Measurements from ENCODE around the gene THSD7B.

GRCh38 chr2:137511526-137511925, 746.2 kb downstream of the THSD7B start:
- TF ChIP-seq NFIC (IDR thresholded peaks at IDR 0.05) (no peak), TAF1 (IDR thresholded peaks at IDR 0.05; ENCODE audit: low read depth) (no peak), RAD21 (IDR thresholded peaks at IDR 0.05; ENCODE audit: low read depth) (no peak), TCF12 (IDR thresholded peaks at IDR 0.05; ENCODE audit: low read depth) (no peak), EGR1 (IDR thresholded peaks at IDR 0.05) (no peak), EP300 (IDR thresholded peaks at IDR 0.05; ENCODE audit: borderline replicate concordance) (no peak), CEBPB (IDR thresholded peaks at IDR 0.05) (no peak), REST (IDR thresholded peaks at IDR 0.05; ENCODE audit: low read depth) (no peak), FOXM1 (IDR thresholded peaks at IDR 0.05; ENCODE audit: borderline replicate concordance, low read depth) (no peak), YY1 (IDR thresholded peaks at IDR 0.05; ENCODE audit: low read depth) (no peak)
